HEK293 (cell line): ENCODE results near the gene CTXN3.

Source experiments
- CTCF ChIA-PET: fragments of 350-600 bp; formaldehyde crosslinking; extraction: SDS; loops from one replicate; lab custom pipeline; 2021; ENCODE audit warnings: antibody characterized with exemption; lab: Yijun Ruan, JAX
- POLR2A ChIA-PET: fragments of 300-600 bp; formaldehyde crosslinking; extraction: SDS; loops from one replicate; lab custom pipeline; 2020; ENCODE audit warnings: antibody characterized with exemption, inconsistent platforms; lab: Yijun Ruan, JAX
- H3K27ac ChIP-seq: fragments of 200-500 bp; sonication (Bioruptor generic); 2 replicates; pipeline ENCODE4 v1.5.1; 2014; ENCODE audit warnings: low read depth, low read length, control low read depth, inconsistent platforms; ENCODE audit errors: extremely low read depth
- H3K36me3 ChIP-seq, 2 experiments: fragments of 200-500 bp in 1 of 2; sonication (Bioruptor generic) in 1 of 2; 1 replicate in 1 of 2; 2 replicates in 1 of 2; pipeline ENCODE4 v1.5.1; 2014 to 2017; ENCODE audit warnings: inconsistent platforms in 2 of 2, low read length in 2 of 2; ENCODE audit not compliant: control insufficient read depth in 2 of 2, insufficient read depth in 1 of 2
- H3K4me1 ChIP-seq: fragments of 200-500 bp; sonication (Bioruptor generic); 2 replicates; pipeline ENCODE4 v1.5.1; 2014; ENCODE audit warnings: mild to moderate bottlenecking, low read length, inconsistent platforms; ENCODE audit not compliant: control insufficient read depth, insufficient read depth
- H3K4me3 ChIP-seq: 2 replicates; pipeline ENCODE4 v1.5.1; 2011; ENCODE audit warnings: low read depth, mild to moderate bottlenecking, control low read depth, low read length, moderate library complexity
- H3K9me3 ChIP-seq: fragments of 200-500 bp; sonication (Bioruptor generic); 2 replicates; pipeline ENCODE4 v1.5.1; 2014; ENCODE audit warnings: low read depth, low read length, inconsistent platforms; ENCODE audit not compliant: control insufficient read depth, insufficient read depth
- GLI2 ChIP-seq: fragments of 450-650 bp; formaldehyde crosslinking; IDR thresholded peaks from 2 replicates; pipeline ENCODE4; 2017; ENCODE audit warnings: missing biosample characterization, missing genetic modification characterization, low read depth, borderline replicate concordance
- GLIS1 ChIP-seq: fragments of 450-650 bp; formaldehyde crosslinking; IDR thresholded peaks from 2 replicates; pipeline ENCODE4 v1.5.1; 2016; ENCODE audit warnings: missing biosample characterization, missing genetic modification characterization
- HOXD13 ChIP-seq: sonication (generic); formaldehyde crosslinking; IDR thresholded peaks from 2 replicates; pipeline ENCODE4 v1.8.0; 2022; ENCODE audit warnings: missing genetic modification reagents, borderline replicate concordance
- KLF10 ChIP-seq: fragments of 450-650 bp; IDR thresholded peaks from 2 replicates; pipeline ENCODE4 v1.5.1; 2018; ENCODE audit warnings: missing biosample characterization, mild to moderate bottlenecking, missing genetic modification characterization
- PBX3 ChIP-seq: sonication (generic); formaldehyde crosslinking; IDR thresholded peaks from 2 replicates; pipeline ENCODE4 v1.8.1; 2022; ENCODE audit warnings: mild to moderate bottlenecking, moderate library complexity, missing genetic modification reagents
- SALL2 ChIP-seq: fragments of 450-650 bp; formaldehyde crosslinking; IDR thresholded peaks from 2 replicates; pipeline ENCODE4 v1.5.0; 2017; ENCODE audit warnings: missing biosample characterization, mild to moderate bottlenecking, missing genetic modification characterization, borderline replicate concordance
- SCRT1 ChIP-seq: fragments of 450-650 bp; formaldehyde crosslinking; IDR thresholded peaks from 2 replicates; pipeline ENCODE4 v1.5.1; 2016; ENCODE audit warnings: missing biosample characterization, missing genetic modification characterization, borderline replicate concordance
- SCRT2 ChIP-seq: fragments of 450-650 bp; formaldehyde crosslinking; IDR thresholded peaks from 2 replicates; pipeline ENCODE4 v1.5.1; 2016; ENCODE audit warnings: missing biosample characterization, missing genetic modification characterization
- SETDB1 ChIP-seq: IDR thresholded peaks from one replicate; pipeline ENCODE4 v1.6.1; 2017; ENCODE audit warnings: mild to moderate bottlenecking, low read length, moderate library complexity, mixed read lengths; ENCODE audit not compliant: insufficient read length
- ZBTB7A ChIP-seq: fragments of 450-650 bp; formaldehyde crosslinking; IDR thresholded peaks from 2 replicates; pipeline ENCODE4 v1.5.1; 2016; ENCODE audit warnings: low read depth, missing biosample characterization, missing genetic modification characterization
- ZFHX2 ChIP-seq: fragments of 450-650 bp; formaldehyde crosslinking; conservative IDR thresholded peaks from 2 replicates; pipeline ENCODE4 v1.5.1; 2016; ENCODE audit warnings: missing biosample characterization, missing genetic modification characterization
- ZFP37 ChIP-seq: fragments of 450-650 bp; formaldehyde crosslinking; IDR thresholded peaks from 2 replicates; pipeline ENCODE4 v1.5.1; 2016; ENCODE audit warnings: missing biosample characterization, missing genetic modification characterization
- ZNF114 ChIP-seq: fragments of 450-650 bp; formaldehyde crosslinking; IDR thresholded peaks from 2 replicates; pipeline ENCODE4 v1.5.0; 2017; ENCODE audit warnings: missing biosample characterization, missing genetic modification characterization
- ZNF138 ChIP-seq: fragments of 450-650 bp; formaldehyde crosslinking; IDR thresholded peaks from 2 replicates; pipeline ENCODE4 v1.5.1; 2016; ENCODE audit warnings: missing biosample characterization, missing genetic modification characterization, borderline replicate concordance
- ZNF280D ChIP-seq: fragments of 450-650 bp; formaldehyde crosslinking; IDR thresholded peaks from 2 replicates; pipeline ENCODE4 v1.5.1; 2016; ENCODE audit warnings: missing biosample characterization, missing genetic modification characterization
- ZNF362 ChIP-seq: fragments of 450-650 bp; formaldehyde crosslinking; IDR thresholded peaks from 2 replicates; pipeline ENCODE4 v1.5.1; 2016; ENCODE audit warnings: missing biosample characterization, missing genetic modification characterization
- ZNF449 ChIP-seq: fragments of 450-650 bp; formaldehyde crosslinking; IDR thresholded peaks from 2 replicates; pipeline ENCODE4 v1.5.1; 2017; ENCODE audit warnings: missing biosample characterization, mild to moderate bottlenecking, missing genetic modification characterization, moderate library complexity
- ZNF513 ChIP-seq: fragments of 450-650 bp; IDR thresholded peaks from 2 replicates; pipeline ENCODE4 v1.5.1; 2018; ENCODE audit warnings: missing biosample characterization, missing genetic modification characterization
- ZNF596 ChIP-seq: fragments of 450-650 bp; IDR thresholded peaks from 2 replicates; pipeline ENCODE4 v1.5.0; 2018; ENCODE audit warnings: missing biosample characterization, mild to moderate bottlenecking, missing genetic modification characterization, moderate library complexity
- ZNF600 ChIP-seq: fragments of 450-650 bp; formaldehyde crosslinking; IDR thresholded peaks from 2 replicates; pipeline ENCODE4 v1.5.1; 2016; ENCODE audit warnings: missing biosample characterization, missing genetic modification characterization
- ZNF670 ChIP-seq: fragments of 450-650 bp; formaldehyde crosslinking; IDR thresholded peaks from 2 replicates; pipeline ENCODE4 v1.5.1; 2016; ENCODE audit warnings: missing biosample characterization, missing genetic modification characterization, low read depth
- ZNF776 ChIP-seq: fragments of 450-650 bp; formaldehyde crosslinking; IDR thresholded peaks from 2 replicates; pipeline ENCODE4 v1.5.0; 2017; ENCODE audit warnings: missing biosample characterization, missing genetic modification characterization, borderline replicate concordance
- ZSCAN16 ChIP-seq: fragments of 450-650 bp; formaldehyde crosslinking; IDR thresholded peaks from 2 replicates; pipeline ENCODE4 v1.5.1; 2016; ENCODE audit warnings: missing biosample characterization, missing genetic modification characterization

CTXN3 gene

GRCh38 chr5:127645300-127645726 lies 3.6 kb upstream of the CTXN3 start (continued):
- TF ChIP-seq ZNF362 (tag by site-specific recombination) (no peak), SETDB1 (no peak)
- TF ChIP-seq, all 188 proteins: peak for 8

GRCh38 chr5:127647361-127647958 lies 1.4 kb upstream of the CTXN3 start:
- Histone ChIP-seq H3K36me3 (no peaks in the 10 kb centered on the region), H3K27ac (no peak overlapping the region), H3K4me3 (no peak overlapping the region), H3K9me3 (no peaks in the 10 kb centered on the region), H3K4me1 (peaks cover 29% of the 10 kb centered on the region)
- POLR2A ChIA-PET = no interaction called here
- TF ChIP-seq GLIS1 (tag by site-specific recombination) (no peak), KLF10 (tag by site-specific recombination) (no peak), ZFP37 (no peak), PBX3 (CRISPR knock-in tag) (no peak), ZSCAN16 (tag by site-specific recombination) (no peak), ZNF596 (no peak), ZBTB7A (no peak), ZNF600 (tag by site-specific recombination) (no peak), ZNF280D (tag by site-specific recombination) (no peak)
- CTCF ChIA-PET = no interaction called here

- ChIA-PET CTCF (no interaction called here), POLR2A (no interaction called here)
- H3K4me1 ChIP-seq = peaks cover 25% of the 10 kb centered on the region
- no peak overlapping the region for H3K4me3 ChIP-seq
- H3K27ac ChIP-seq = no peak overlapping the region
- H3K9me3 ChIP-seq = no peaks in the 10 kb centered on the region
- H3K36me3 ChIP-seq = no peaks in the 10 kb centered on the region
- TF ChIP-seq ZNF114 (tag by site-specific recombination) (no peak), SCRT2 (peak; percentile 97), SALL2 (no peak), HOXD13 (CRISPR knock-in tag) (no peak), ZNF776 (tag by site-specific recombination) (no peak), ZNF449 (tag by site-specific recombination) (no peak), ZFHX2 (tag by site-specific recombination) (no peak), ZNF138 (no peak), SCRT1 (tag by site-specific recombination) (peak; percentile 71; the same call in 1 of the 2 replicates), ZNF670 (tag by site-specific recombination) (no peak), GLI2 (tag by site-specific recombination) (no peak), ZNF513 (tag by site-specific recombination) (peak; percentile 63; the same call in 1 of the 2 replicates), GLIS1 (tag by site-specific recombination) (no peak)
Observed at GRCh38 chr5:127650022-127650421, 1.1 kb downstream of the CTXN3 start.
